GM12864 (cell line): ENCODE results near the gene ZNF574.

Experiments
- DNase-seq: peaks from one replicate; pipeline ENCODE4 v3.0.0-alpha.2; 2011; ENCODE audit warnings: low read depth
- H3K4me3 ChIP-seq: 2 replicates; pipeline ENCODE4 v1.5.1; 2011; ENCODE audit warnings: mild to moderate bottlenecking, low read depth, low read length, control low read depth
- TF ChIP-seq, protein P1 (sequence below): IDR thresholded peaks from 2 replicates; pipeline ENCODE4 v1.5.1; 2011; ENCODE audit warnings: low read depth, mild to moderate bottlenecking, moderate library complexity, low read length, control low read depth, inconsistent platforms; ENCODE audit errors: missing control alignments

The ZNF574 gene

DNA sequence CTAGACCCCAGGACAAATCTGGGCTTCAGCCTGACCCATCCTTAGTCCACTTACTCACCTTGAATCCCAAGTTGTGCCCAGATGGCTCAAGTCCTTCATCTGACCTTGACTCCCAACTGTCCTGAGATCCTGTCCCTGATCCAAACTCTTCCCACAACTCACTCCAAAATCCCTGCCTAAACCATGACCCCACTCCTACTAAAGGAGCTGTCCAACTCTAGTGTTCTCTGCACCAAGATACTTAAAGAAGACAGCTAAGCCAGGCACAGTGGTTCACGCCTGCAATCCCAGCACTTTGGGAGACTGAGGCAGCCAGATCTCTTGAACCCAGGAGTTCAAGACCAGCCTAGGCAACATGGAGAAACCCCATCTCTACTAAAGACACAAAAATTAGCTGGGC lies 47.8 kb downstream of the ZNF574 start:
- no peak for DNase-seq
- H3K4me3 ChIP-seq: no peak overlapping the region
- TF ChIP-seq, protein P1, sequence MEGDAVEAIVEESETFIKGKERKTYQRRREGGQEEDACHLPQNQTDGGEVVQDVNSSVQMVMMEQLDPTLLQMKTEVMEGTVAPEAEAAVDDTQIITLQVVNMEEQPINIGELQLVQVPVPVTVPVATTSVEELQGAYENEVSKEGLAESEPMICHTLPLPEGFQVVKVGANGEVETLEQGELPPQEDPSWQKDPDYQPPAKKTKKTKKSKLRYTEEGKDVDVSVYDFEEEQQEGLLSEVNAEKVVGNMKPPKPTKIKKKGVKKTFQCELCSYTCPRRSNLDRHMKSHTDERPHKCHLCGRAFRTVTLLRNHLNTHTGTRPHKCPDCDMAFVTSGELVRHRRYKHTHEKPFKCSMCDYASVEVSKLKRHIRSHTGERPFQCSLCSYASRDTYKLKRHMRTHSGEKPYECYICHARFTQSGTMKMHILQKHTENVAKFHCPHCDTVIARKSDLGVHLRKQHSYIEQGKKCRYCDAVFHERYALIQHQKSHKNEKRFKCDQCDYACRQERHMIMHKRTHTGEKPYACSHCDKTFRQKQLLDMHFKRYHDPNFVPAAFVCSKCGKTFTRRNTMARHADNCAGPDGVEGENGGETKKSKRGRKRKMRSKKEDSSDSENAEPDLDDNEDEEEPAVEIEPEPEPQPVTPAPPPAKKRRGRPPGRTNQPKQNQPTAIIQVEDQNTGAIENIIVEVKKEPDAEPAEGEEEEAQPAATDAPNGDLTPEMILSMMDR: no peak

DNA sequence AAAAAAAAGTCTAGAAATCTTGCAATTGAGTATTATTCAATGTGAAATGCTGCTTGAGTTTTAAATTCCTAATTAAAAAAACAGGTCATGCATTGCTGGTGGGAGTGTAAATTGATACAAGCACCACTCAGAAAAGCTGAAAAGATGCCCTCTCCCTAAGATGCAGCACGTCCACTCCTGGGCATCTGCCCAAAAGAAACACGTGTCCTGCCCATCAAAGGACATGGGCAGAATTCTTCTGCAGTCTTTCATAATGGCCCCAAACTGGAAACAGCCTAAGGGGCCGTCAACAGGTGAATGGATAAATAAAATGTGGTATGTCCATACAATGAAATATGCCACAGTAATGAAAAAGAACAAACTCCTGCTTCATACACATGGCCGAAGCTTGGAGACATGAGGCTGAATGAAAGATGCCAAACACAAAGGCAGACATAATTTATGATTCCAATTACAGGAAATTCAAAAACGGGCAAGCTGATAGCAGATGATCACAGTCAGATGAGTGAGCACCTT lies 48.5 kb downstream of the ZNF574 start:
- H3K4me3 ChIP-seq: no peak overlapping the region
- no peak for DNase-seq
- TF ChIP-seq, protein P1: no peak

DNA sequence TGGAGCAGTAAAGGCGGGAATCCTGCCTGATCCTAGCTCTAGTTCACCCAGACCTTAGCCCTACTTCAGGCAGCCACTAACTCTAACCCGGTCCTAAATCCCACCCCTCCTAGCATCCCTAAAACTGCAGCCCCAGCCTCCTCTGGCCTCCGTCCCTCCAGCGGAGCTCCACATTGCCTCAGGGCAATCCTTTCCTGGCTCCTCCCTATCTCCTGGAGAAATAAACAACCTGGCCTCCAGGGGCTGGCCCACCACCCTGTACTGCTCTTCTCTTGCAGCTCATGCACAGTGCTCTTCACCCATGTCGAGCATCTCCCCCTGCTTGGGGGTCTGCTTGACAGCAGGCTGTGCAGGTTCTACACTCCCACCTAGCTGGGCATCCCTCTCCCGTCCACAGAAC lies 49.6 kb downstream of the ZNF574 start:
- DNase-seq: no peak
- TF ChIP-seq, protein P1: no peak
- no peak overlapping the region for H3K4me3 ChIP-seq

DNA sequence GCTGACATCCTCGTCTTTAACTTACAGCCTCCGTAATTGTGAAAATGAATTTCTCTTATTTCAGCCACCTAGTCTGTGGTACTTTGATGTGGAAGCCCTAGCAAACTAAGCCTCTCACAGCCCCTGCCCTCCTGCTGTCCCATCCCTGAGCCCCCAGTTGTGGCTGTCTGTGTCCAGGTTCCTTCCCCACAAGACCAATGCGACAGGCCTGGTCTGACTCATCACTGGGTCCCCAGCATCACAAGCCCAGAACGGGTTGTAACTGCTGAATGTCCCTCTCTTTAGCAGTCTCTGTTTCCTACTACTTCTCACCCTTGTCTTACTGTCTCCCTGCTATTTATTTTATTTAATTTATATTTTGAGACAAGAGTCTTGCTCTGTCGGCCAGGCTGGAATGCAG lies 50.6 kb downstream of the ZNF574 start:
- no peak for DNase-seq
- TF ChIP-seq, protein P1: no peak
- H3K4me3 ChIP-seq: no peak overlapping the region

DNA sequence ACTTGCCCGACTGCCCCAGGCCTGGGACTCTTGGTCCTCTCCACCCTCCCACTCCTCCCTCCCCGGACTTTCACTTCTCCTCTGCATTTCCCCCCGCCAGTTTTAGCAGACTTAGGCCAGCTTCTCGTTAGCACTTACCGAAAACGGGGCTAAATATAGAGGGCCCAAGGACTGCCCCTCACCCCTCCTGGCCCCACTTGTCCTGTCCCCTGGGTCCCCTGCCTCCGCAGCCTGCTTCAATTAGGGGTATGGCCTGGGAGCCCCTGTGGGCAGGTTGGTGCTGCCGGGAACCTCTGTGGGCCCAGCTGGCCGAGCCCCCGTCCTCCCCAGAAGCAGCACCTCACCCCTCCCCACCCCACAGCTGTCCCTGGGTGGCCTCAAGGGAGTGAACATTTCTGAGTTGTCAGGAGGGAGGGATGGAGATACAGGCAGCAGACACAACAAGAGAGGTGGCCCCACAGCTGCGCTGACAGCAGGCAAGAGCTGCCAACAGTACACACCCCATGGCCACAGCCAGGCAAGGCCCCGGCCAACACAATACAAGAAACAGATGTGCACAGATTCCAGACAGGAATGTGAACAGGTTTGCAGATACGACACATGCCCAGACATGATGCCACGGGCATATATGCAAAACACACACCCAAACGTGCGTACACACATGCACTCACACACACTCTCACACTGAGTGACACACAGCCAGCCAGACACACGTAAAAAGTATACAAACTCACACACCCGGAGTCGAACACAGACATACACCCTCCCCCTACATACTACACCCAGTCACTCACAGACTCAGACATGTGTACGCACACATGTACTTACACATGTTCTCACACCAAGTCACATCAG lies 53.7 kb downstream of the ZNF574 start:
- DNase-seq: peak; percentile 84
- TF ChIP-seq, protein P1: no peak
- peak overlapping the region; percentile 91 for H3K4me3 ChIP-seq

DNA sequence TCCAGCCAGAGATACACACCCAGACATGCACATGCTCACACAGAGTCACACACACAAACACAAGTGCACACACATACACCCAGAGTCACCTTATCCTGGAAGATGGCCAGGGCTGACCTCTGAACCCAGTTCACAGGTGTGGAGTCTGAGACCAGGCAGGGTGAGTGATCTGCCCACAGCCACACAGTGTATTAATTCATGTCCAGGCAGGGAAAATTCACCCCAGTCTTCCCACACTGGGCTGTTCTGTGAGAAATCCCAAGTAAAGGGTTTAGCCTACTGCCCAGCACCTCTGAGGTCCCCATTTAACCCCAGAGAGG lies 54.2 kb downstream of the ZNF574 start:
- H3K4me3 ChIP-seq: peak overlapping the region; percentile 91

More for the DNA sequence above, 54.2 kb downstream of the ZNF574 start:
- no peak for DNase-seq
- TF ChIP-seq, protein P1: no peak
